ENCODE data around the gene KAZN.

KAZN gene

DNA sequence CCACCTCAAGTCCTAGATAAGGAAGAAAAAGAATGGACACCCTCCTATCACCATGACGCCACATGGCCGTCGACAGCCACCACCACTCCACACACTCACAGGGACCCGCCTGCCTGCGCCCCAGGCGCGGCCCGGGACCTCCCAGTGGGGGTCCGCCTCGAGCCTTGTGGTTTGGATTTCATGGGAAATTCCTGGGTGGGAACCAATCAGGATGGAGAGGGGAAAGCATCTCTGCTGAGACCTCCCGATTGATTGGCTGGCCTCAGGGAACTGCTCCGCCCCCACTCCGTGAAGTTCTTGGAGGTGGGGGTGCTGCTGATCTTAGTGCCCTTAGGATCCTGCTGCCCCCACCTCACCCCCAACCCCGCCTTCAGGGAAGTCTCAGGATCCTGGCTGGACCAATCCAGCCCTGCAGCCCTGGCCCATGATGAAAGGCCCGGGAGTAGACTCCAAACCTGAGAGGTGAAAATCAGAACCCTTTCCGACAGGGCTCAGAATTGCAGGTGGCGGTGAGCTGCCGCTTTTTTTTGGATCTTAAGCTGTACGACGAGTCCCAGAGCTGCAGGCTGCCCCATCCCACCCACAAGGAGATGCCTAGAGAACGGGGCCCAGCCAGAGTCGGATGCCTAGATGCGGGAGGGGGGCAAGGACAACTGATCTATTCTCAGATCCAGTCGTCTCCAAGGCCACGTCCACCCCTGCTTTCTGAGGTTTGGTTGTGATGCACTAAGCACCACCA is 526.0 kb downstream of the KAZN start:
- DNase-seq (ENCODE audit: low read depth), result no peak
- TF ChIP-seq, protein P1, sequence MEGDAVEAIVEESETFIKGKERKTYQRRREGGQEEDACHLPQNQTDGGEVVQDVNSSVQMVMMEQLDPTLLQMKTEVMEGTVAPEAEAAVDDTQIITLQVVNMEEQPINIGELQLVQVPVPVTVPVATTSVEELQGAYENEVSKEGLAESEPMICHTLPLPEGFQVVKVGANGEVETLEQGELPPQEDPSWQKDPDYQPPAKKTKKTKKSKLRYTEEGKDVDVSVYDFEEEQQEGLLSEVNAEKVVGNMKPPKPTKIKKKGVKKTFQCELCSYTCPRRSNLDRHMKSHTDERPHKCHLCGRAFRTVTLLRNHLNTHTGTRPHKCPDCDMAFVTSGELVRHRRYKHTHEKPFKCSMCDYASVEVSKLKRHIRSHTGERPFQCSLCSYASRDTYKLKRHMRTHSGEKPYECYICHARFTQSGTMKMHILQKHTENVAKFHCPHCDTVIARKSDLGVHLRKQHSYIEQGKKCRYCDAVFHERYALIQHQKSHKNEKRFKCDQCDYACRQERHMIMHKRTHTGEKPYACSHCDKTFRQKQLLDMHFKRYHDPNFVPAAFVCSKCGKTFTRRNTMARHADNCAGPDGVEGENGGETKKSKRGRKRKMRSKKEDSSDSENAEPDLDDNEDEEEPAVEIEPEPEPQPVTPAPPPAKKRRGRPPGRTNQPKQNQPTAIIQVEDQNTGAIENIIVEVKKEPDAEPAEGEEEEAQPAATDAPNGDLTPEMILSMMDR (IDR thresholded peaks at IDR 0.05; ENCODE audit: low read depth, low read length, missing control alignments), result no peak
- no peak overlapping the region for H3K4me3 ChIP-seq (ENCODE audit: low read depth, low read length)

DNA sequence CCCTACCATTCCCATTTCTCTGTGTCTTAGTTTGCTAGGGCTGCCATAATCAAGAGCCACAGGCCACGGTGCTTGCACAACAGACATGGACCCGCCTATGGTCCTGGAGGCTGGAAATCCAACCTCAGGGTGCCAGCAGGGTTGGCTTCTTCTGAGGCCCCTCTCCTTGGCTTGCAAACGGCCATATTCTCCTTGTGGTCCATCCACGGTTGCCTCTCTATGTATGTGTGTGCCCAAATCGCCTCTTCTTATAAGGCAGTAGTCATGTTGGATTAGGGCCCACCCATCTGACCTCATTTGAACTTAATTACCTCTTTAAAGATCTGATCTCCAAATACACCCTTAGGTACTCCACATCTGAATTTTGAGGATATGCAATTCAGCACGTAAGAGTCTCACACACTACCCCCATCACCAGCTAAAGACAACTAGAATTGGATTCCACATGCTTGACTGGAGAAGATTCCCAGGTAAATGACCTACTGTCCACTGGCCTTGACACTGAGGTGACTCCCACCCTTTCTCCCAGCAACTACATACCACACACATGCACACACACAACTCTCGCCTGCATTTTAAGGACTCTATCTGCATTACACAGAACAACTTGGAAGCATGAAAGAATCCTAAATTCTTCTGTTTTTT is 526.7 kb downstream of the KAZN start:
- no peak overlapping the region for H3K4me3 ChIP-seq (ENCODE audit: low read depth, low read length)
- TF ChIP-seq, protein P1 (IDR thresholded peaks at IDR 0.05; ENCODE audit: low read depth, low read length, missing control alignments), result no peak
- DNase-seq (ENCODE audit: low read depth), result no peak

DNA sequence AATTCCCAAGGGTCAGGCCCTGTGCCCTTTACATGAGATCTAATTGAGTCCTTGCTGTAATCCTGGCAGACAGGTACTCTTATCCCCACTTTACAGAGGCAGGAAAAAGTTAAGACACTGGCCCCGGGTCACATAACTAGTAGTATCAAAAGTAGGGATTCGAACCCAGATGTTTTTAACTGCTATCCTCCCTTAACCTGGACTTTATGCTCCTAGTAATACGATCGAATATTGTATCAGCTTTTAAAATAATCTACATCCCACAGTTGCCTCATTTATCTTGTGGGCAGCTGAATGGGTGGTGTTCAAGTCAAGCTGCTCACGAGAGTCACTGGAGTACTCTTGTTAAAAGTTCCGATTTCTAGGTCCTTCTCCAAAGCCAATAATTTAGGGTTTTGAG is 529.6 kb downstream of the KAZN start:
- no peak for DNase-seq (ENCODE audit: low read depth)
- TF ChIP-seq, protein P1 (IDR thresholded peaks at IDR 0.05; ENCODE audit: low read depth, low read length, missing control alignments), result no peak
- no peak overlapping the region for H3K4me3 ChIP-seq (ENCODE audit: low read depth, low read length)

DNA sequence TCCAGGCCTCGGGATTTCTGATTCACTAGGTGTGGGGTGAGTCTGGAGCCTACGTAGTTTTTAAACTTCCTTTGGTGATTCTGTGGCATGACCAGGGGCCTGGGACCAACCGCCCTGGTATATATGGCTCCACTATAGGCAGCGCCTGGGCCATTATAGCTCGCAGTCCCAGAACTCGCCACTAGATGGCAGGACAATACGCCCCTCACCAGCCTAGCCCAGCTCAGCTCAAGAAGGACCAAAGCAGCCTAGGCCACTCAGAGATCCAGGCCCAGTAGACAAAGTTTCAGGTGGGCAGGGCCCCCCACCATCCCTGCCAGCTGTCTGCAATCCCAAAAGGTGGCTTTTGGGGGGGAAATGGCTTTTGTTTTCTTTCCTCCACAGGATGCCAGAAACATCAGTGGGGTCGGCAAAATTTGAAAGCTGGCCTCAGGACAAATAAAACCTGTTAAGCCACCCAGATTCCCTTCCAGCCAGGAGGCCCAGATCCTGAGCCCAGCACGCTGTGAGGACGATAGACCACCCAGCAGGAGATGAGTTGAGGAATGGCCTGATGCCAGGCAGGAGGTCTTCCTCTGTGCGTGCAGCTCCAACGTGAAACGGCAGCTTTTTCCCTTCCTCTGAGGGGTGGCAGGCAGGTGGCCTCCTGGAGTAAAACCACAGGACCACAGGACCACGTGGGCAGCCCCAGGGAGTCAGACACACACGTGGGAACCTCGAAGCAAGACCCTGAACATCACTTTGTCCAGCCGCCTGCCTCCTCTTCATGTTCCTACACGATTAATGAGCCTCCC is 530.2 kb downstream of the KAZN start:
- no peak overlapping the region for H3K4me3 ChIP-seq (ENCODE audit: low read depth, low read length)
- TF ChIP-seq, protein P1 (IDR thresholded peaks at IDR 0.05; ENCODE audit: low read depth, low read length, missing control alignments), result peak; percentile 89

DNA sequence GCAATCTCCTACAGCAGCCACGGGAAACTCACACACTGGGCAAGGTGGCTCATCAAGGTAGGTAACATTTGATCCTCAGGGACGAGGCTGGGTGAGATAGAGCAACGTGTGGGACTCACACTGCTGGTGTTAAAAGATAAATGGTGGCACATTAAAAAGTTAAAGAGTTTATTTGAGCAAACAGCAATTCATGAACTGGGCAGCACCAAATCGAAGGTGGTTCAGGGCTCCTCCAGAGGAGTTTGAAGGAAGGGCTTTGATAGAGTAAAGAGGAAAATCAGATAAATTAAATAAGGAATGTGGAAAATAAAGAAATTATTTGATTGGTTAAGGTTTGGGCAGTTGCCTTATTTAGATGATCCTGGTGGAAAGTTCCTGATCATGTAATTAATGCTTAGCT is 531.5 kb downstream of the KAZN start:
- H3K4me3 ChIP-seq (ENCODE audit: low read depth, low read length), result no peak overlapping the region
- no peak for DNase-seq (ENCODE audit: low read depth)
- TF ChIP-seq, protein P1 (IDR thresholded peaks at IDR 0.05; ENCODE audit: low read depth, low read length, missing control alignments), result no peak

More for the DNA sequence above, 530.2 kb downstream of the KAZN start:
- DNase-seq (ENCODE audit: low read depth), result peak; percentile 25

DNA sequence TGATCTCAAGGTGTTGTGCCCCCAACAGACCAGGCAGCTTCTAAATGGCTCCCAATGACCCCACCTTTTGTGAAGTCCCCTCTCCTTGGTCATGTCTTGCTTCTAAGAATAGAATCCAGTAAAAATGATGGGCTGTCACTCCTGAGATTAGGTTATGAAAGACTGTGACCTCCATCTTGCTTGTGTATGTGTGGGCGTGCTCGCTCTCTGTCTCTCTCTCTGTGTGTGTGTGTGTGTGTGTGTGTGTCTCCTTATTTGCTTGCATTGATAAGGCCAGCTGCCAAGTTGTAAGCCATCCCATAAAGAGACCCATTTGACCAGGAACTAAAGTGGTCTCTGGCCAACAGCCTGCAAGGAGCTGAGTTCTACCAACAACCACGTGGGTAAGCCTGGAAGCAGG is 532.1 kb downstream of the KAZN start:
- TF ChIP-seq, protein P1 (IDR thresholded peaks at IDR 0.05; ENCODE audit: low read depth, low read length, missing control alignments), result no peak
- DNase-seq (ENCODE audit: low read depth), result no peak
- H3K4me3 ChIP-seq (ENCODE audit: low read depth, low read length), result no peak overlapping the region

All from GM12864 (cell line).